Smooth muscle cell (in vitro differentiated cells): ENCODE data around the gene ENTPD6. TPM values are rescaled to one million over a fixed set of nuclear protein-coding genes. Genes with fewer than 3 reads are reported as not detected.

ENCODE experiments used
- DNase-seq: peaks from one replicate; lab custom pipeline; 2025; ENCODE audit not compliant: unreplicated experiment; lab: John Stamatoyannopoulos, UW
- H2AFZ ChIP-seq: fragments of 200-600 bp; sonication (generic); 2 replicates; pipeline ENCODE4 v1.6.0; 2016; ENCODE audit warnings: antibody characterized with exemption, low read depth, mild to moderate bottlenecking
- H3F3A ChIP-seq: fragments of 200-600 bp; sonication (generic); 2 replicates; pipeline ENCODE4 v1.6.0; 2017; ENCODE audit warnings: antibody characterized with exemption, low read depth
- H3K27ac ChIP-seq: fragments of 200-600 bp; sonication (generic); 2 replicates; pipeline ENCODE4 v1.5.1; 2016; ENCODE audit warnings: low read depth, mild to moderate bottlenecking
- H3K27me3 ChIP-seq: fragments of 200-600 bp; sonication (generic); 2 replicates; pipeline ENCODE4 v1.6.1; 2016; ENCODE audit warnings: low read depth, mild to moderate bottlenecking
- H3K36me3 ChIP-seq: fragments of 200-600 bp; sonication (generic); 2 replicates; pipeline ENCODE4 v1.5.1; 2016; ENCODE audit warnings: low read depth
- H3K4me1 ChIP-seq: fragments of 200-600 bp; sonication (generic); 2 replicates; pipeline ENCODE4 v1.5.1; 2016; ENCODE audit warnings: low read depth
- H3K4me2 ChIP-seq: fragments of 200-600 bp; sonication (generic); 2 replicates; pipeline ENCODE4 v1.6.0; 2016; ENCODE audit warnings: mild to moderate bottlenecking
- H3K4me3 ChIP-seq: fragments of 200-600 bp; sonication (generic); 2 replicates; pipeline ENCODE4 v1.5.1; 2016; ENCODE audit warnings: mild to moderate bottlenecking
- H3K79me2 ChIP-seq: fragments of 200-600 bp; sonication (generic); 2 replicates; pipeline ENCODE4 v1.6.0; 2016; ENCODE audit warnings: low read depth, mild to moderate bottlenecking
- H3K9ac ChIP-seq: fragments of 200-600 bp; sonication (generic); 2 replicates; pipeline ENCODE4 v1.6.0; 2016; ENCODE audit warnings: low read depth
- H3K9me3 ChIP-seq: fragments of 200-600 bp; sonication (generic); replicated peaks from 2 replicates; pipeline ENCODE4 v1.5.1; 2016; ENCODE audit warnings: low read depth
- H4K20me1 ChIP-seq: fragments of 200-600 bp; sonication (generic); 2 replicates; pipeline ENCODE4 v1.6.0; 2016; ENCODE audit warnings: low read depth
- WGBS: methylation state at CpG from one replicate; pipeline ENCODE4 v1.1.7; 2016; ENCODE audit warnings: low lambda C conversion rate; 5-methylcytosine and 5-hydroxymethylcytosine counted together
- polyA plus RNA-seq: library from polyadenylated mRNA; unstranded; fragments of >200 nt; fragmentation: Nextera tagmentation; extraction: Ambion mirVana; gene quantifications from 2 replicates; pipeline ENCODE4 v1.2.1, GENCODE V29; 2016
- total RNA-seq: library from RNA; depleted of rRNA; stranded (reverse); fragments of >200 nt; gene quantifications from 2 replicates; pipeline ENCODE4 v1.2.3, GENCODE V29; 2014
- TF ChIP-seq, protein P1 (sequence below): fragments of 200-600 bp; sonication (generic); IDR thresholded peaks from 2 replicates; pipeline ENCODE4 v1.5.1; 2017; ENCODE audit warnings: borderline replicate concordance, mild to moderate bottlenecking, antibody characterized with exemption; ENCODE audit not compliant: insufficient read depth, poor library complexity, severe bottlenecking

ENTPD6 gene
- total and polyA plus RNA-seq, 2 experiments from 2014 or later = 12.6 to 19.9 TPM

DNA sequence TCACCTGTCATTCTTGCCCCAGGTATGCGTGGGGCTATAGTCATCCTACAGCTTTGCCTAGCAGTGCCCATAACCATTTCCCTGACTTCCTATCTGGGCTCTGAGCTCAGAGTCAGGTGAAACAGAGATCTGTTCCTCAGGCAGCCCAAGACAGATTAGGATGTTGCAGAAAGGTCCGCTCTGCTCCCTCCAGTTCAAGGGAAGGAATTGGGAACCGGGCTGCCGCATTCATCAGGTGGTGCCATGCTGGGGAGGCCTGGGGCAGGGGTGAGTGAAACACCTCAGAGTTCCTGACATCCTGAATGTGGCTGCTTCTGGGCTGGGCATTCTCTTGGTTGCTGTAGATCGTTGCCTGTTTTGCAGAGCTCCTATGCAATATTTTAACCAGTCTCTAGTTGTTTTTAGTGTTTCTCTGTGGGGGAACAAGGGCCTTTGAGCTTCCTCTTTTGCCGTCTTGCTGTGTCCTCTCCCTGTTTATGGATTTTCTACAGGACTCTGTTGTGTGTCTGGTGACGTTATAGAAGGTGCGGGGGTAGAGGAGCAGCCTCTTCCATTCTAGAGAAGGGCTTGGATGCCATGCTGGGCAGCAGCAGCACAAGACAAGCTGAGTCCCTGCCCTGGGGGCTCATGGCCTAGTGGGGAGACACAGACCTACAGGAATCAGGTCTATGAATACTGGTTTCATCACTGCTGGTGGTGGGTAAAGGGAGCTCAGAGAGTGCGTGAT, 9.2 kb downstream of the ENTPD6 start:
- Histone ChIP-seq H3K36me3 (no peaks in the 10 kb centered on the region), H2AFZ (no peak overlapping the region), H3K4me3 (no peak overlapping the region), H3K27me3 (no peaks in the 10 kb centered on the region), H3K4me1 (peaks cover 5% of the 10 kb centered on the region), H3K79me2 (peaks cover 47% of the 10 kb centered on the region), H3F3A (no peaks in the 10 kb centered on the region), H3K27ac (no peak overlapping the region), H3K4me2 (no peak overlapping the region), H4K20me1 (peaks cover 71% of the 10 kb centered on the region), H3K9ac (no peak overlapping the region), H3K9me3 (no peaks in the 10 kb centered on the region)
- DNase-seq = no peak
- 90% methylated on average over 9 of the region's 9 CpGs for WGBS
- TF ChIP-seq, protein P1, sequence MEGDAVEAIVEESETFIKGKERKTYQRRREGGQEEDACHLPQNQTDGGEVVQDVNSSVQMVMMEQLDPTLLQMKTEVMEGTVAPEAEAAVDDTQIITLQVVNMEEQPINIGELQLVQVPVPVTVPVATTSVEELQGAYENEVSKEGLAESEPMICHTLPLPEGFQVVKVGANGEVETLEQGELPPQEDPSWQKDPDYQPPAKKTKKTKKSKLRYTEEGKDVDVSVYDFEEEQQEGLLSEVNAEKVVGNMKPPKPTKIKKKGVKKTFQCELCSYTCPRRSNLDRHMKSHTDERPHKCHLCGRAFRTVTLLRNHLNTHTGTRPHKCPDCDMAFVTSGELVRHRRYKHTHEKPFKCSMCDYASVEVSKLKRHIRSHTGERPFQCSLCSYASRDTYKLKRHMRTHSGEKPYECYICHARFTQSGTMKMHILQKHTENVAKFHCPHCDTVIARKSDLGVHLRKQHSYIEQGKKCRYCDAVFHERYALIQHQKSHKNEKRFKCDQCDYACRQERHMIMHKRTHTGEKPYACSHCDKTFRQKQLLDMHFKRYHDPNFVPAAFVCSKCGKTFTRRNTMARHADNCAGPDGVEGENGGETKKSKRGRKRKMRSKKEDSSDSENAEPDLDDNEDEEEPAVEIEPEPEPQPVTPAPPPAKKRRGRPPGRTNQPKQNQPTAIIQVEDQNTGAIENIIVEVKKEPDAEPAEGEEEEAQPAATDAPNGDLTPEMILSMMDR = no peak

DNA sequence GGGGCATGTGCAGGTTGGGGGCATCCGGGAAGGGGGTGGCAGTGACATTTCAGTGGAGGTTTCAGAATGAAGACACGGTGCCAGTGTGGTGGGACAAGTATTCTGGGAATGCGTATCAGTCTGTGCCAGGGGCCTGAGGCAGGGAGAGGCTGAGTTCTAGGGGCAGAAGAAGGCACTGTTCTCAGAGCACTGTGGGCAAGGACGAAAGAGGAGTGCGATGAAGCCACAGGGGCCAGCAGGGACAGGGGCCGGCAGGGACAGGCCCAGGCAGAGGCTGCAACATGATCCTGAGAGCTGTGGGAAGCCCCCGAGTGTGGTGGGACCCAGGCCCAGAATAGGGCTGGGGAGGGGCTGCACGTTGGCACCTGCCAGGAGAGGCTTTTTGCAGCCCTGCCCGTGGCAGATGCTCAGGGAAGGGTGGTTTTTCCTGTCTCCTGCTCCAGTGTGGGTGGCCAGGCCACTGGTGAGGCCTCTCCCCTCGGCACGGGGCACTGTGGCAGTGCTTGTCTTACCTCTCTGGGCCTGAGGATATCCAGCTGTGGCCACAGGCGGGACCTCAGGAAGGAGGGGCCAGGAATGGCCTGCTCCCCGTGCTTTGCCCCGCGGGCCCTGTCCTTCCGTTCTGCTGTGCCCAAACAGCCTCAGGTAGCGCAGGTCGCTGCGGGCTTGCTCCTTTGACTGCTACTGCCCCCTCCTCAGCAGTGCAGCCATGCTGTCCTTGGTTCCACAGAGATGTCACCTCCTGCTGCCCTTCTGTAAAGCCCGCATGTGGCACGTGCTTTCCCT, 10.0 kb downstream of the ENTPD6 start:
- Histone ChIP-seq H3K79me2 (peaks cover 41% of the 10 kb centered on the region), H4K20me1 (peaks cover 63% of the 10 kb centered on the region)

DNA sequence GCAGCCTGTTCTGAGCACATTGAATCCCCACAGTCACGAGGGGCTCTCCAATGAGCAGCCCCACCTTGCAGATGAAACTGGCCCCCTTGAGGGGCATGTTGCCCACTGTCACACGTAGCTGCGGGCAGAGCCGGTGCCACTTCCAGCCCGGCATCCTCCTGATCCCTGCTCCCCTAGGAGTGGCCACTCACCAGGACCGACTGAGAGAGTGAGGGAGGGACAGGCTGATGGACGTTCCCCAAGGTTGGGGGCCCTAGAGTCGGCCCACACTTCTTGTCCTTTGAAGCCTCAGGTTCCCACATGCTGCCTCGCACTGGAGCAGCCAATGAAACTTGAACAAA, 10.5 kb downstream of the ENTPD6 start:
- H3K9ac ChIP-seq = no peak overlapping the region
- TF ChIP-seq, protein P1 = no peak
- no peak for DNase-seq
- peaks cover 5% of the 10 kb centered on the region for H3K36me3 ChIP-seq
- H3K4me2 ChIP-seq = no peak overlapping the region
- no peaks in the 10 kb centered on the region for H3K9me3 ChIP-seq
- no peak overlapping the region for H3K4me3 ChIP-seq
- no peak overlapping the region for H2AFZ ChIP-seq
- H3K79me2 ChIP-seq = peaks cover 35% of the 10 kb centered on the region
- H3K4me1 ChIP-seq = peaks cover 5% of the 10 kb centered on the region
- peaks cover 58% of the 10 kb centered on the region for H4K20me1 ChIP-seq
- 94% methylated on average over 9 of the region's 9 CpGs for WGBS
- H3K27ac ChIP-seq = no peak overlapping the region
- H3K27me3 ChIP-seq = no peaks in the 10 kb centered on the region
- H3F3A ChIP-seq = no peaks in the 10 kb centered on the region

More for the DNA sequence above, 10.0 kb downstream of the ENTPD6 start:
- H3K4me2 ChIP-seq = no peak overlapping the region
- no peaks in the 10 kb centered on the region for H3K36me3 ChIP-seq
- no peak overlapping the region for H3K4me3 ChIP-seq
- no peaks in the 10 kb centered on the region for H3K9me3 ChIP-seq
- no peak for DNase-seq
- peaks cover 5% of the 10 kb centered on the region for H3K4me1 ChIP-seq
- H3K27ac ChIP-seq = no peak overlapping the region
- TF ChIP-seq, protein P1 = no peak
- 91% methylated on average over 21 of the region's 21 CpGs for WGBS
- H3F3A ChIP-seq = no peaks in the 10 kb centered on the region
- H3K27me3 ChIP-seq = no peaks in the 10 kb centered on the region
- no peak overlapping the region for H2AFZ ChIP-seq
- no peak overlapping the region for H3K9ac ChIP-seq
